WTC11 (cell line): ENCODE measurements around the gene NUP210. TPM values are rescaled to one million over a fixed set of nuclear protein-coding genes. Genes with fewer than 3 reads are reported as not detected.
A peak's percentile ranks its signal among the peaks of the same experiment; 100 is the strongest.

Experiments
- ATAC-seq: fragments of 200-7000 bp; cut with Tn5 transposase; 2 replicates; pipeline ENCODE4 v1.10.0; 2021; ENCODE audit warnings: mild to moderate bottlenecking, moderate library complexity
- CTCF ChIA-PET: fragments of 300-600 bp; sonication (Branson Sonifier 250); formaldehyde crosslinking; loops from one replicate; lab custom pipeline; 2021; ENCODE audit warnings: antibody characterized with exemption; lab: Charles Lee
- POLR2A ChIA-PET: fragments of 350-600 bp; sonication (Branson Sonifier 250); formaldehyde crosslinking; loops from one replicate; lab custom pipeline; 2021; ENCODE audit warnings: antibody characterized with exemption; lab: Charles Lee
- DNase-seq: peaks from one replicate; pipeline ENCODE4 v3.0.0; 2021; ENCODE audit warnings: low spot score
- H3K27ac Mint-ChIP-seq: 2 replicates; pipeline ENCODE4 v1.8.0; 2021; ENCODE audit warnings: mixed read lengths
- H3K27me3 Mint-ChIP-seq: 2 replicates; pipeline ENCODE4 v1.8.0; 2021; ENCODE audit warnings: low read depth, mild to moderate bottlenecking, moderate library complexity, mixed read lengths
- H3K36me3 Mint-ChIP-seq: 2 replicates; pipeline ENCODE4 v1.8.0; 2021; ENCODE audit warnings: mixed read lengths
- H3K4me1 Mint-ChIP-seq: 2 replicates; pipeline ENCODE4 v1.8.0; 2022; ENCODE audit warnings: mixed read lengths
- H3K4me3 Mint-ChIP-seq: 2 replicates; pipeline ENCODE4 v1.8.0; 2021; ENCODE audit warnings: mild to moderate bottlenecking, moderate library complexity, mixed read lengths
- H3K9me3 Mint-ChIP-seq: 2 replicates; pipeline ENCODE4 v1.8.0; 2021; ENCODE audit warnings: mixed read lengths
- FOXK1 ChIP-seq: sonication (generic); formaldehyde crosslinking; IDR thresholded peaks from 2 replicates; pipeline ENCODE4 v1.8.0; 2022; ENCODE audit warnings: mild to moderate bottlenecking, moderate library complexity, missing genetic modification reagents
- GRHL2 ChIP-seq: fragments of 250-450 bp; sonication (Bioruptor Pico); IDR thresholded peaks from 2 replicates; pipeline ENCODE4 v1.8.0; 2022; ENCODE audit warnings: mild to moderate bottlenecking, moderate library complexity; ENCODE audit not compliant: insufficient replicate concordance, severe bottlenecking
- JUN ChIP-seq: sonication (generic); formaldehyde crosslinking; IDR thresholded peaks from 2 replicates; pipeline ENCODE4 v1.8.0; 2023; ENCODE audit warnings: mild to moderate bottlenecking, missing genetic modification reagents
- KAT7 ChIP-seq: sonication (generic); formaldehyde crosslinking; IDR thresholded peaks from 2 replicates; pipeline ENCODE4 v1.8.1; 2023; ENCODE audit warnings: missing genetic modification reagents, mild to moderate bottlenecking, borderline replicate concordance
- MXD4 ChIP-seq: fragments of 250-450 bp; sonication (Bioruptor Pico); IDR thresholded peaks from 2 replicates; pipeline ENCODE4 v1.8.0; 2021; ENCODE audit warnings: mild to moderate bottlenecking, moderate library complexity, borderline replicate concordance
- PRRX2 ChIP-seq: fragments of 250-450 bp; sonication (Bioruptor Pico); IDR thresholded peaks from 2 replicates; pipeline ENCODE4 v1.8.0; 2021; ENCODE audit warnings: mild to moderate bottlenecking
- SMAD4 ChIP-seq: sonication (generic); formaldehyde crosslinking; IDR thresholded peaks from 2 replicates; pipeline ENCODE4 v1.8.0; 2022; ENCODE audit warnings: mild to moderate bottlenecking, missing genetic modification reagents
- TCF7 ChIP-seq: sonication (generic); formaldehyde crosslinking; IDR thresholded peaks from 2 replicates; pipeline ENCODE4 v1.8.0; 2022; ENCODE audit warnings: mild to moderate bottlenecking, low read depth, missing genetic modification reagents, moderate library complexity
- TEAD1 ChIP-seq: sonication (generic); formaldehyde crosslinking; IDR thresholded peaks from 2 replicates; pipeline ENCODE4 v1.8.0; 2022; ENCODE audit warnings: mild to moderate bottlenecking, missing genetic modification reagents
- TEAD4 ChIP-seq: sonication (generic); formaldehyde crosslinking; IDR thresholded peaks from 2 replicates; pipeline ENCODE4 v1.8.0; 2022; ENCODE audit warnings: mild to moderate bottlenecking, missing genetic modification reagents
- ZBTB43 ChIP-seq: sonication (generic); formaldehyde crosslinking; IDR thresholded peaks from 2 replicates; pipeline ENCODE4 v1.8.1; 2023; ENCODE audit warnings: mild to moderate bottlenecking, missing genetic modification reagents
- ZMAT4 ChIP-seq: fragments of 250-450 bp; sonication (Bioruptor Pico); IDR thresholded peaks from 2 replicates; pipeline ENCODE4 v1.9.0; 2021; ENCODE audit warnings: mild to moderate bottlenecking
- ZNF219 ChIP-seq: sonication (generic); formaldehyde crosslinking; IDR thresholded peaks from 2 replicates; pipeline ENCODE4 v1.8.0; 2023; ENCODE audit warnings: missing genetic modification reagents, mild to moderate bottlenecking, borderline replicate concordance
- ZNF317 ChIP-seq: sonication (generic); formaldehyde crosslinking; IDR thresholded peaks from 2 replicates; pipeline ENCODE4 v1.8.1; 2023; ENCODE audit warnings: low read depth, mild to moderate bottlenecking, moderate library complexity, missing genetic modification reagents, borderline replicate concordance
- total RNA-seq: library from RNA; stranded (reverse); gene quantifications from 3 replicates; pipeline ENCODE4 v1.2.3, GENCODE V29; 2021
- TF ChIP-seq, protein P1 (sequence below): fragments of 250-450 bp; sonication (Bioruptor Pico); IDR thresholded peaks from 2 replicates; pipeline ENCODE4 v1.9.0; 2021; ENCODE audit warnings: mild to moderate bottlenecking
- TF ChIP-seq, protein P2 (sequence below): sonication (generic); formaldehyde crosslinking; IDR thresholded peaks from 2 replicates; pipeline ENCODE4 v1.8.0; 2022; ENCODE audit warnings: mild to moderate bottlenecking, missing genetic modification reagents
- TF ChIP-seq, protein P3 (sequence below): sonication (generic); formaldehyde crosslinking; IDR thresholded peaks from 2 replicates; pipeline ENCODE4 v1.8.0; 2022; ENCODE audit warnings: mild to moderate bottlenecking, missing genetic modification reagents
- TF ChIP-seq, protein P4 (sequence below): sonication (generic); formaldehyde crosslinking; IDR thresholded peaks from 2 replicates; pipeline ENCODE4 v1.8.1; 2023; ENCODE audit warnings: mild to moderate bottlenecking, missing genetic modification reagents

The NUP210 gene
- total RNA-seq, 1 experiment from 2014 or later: 59.2 TPM

- H3K27ac Mint-ChIP-seq: peak overlapping the region; percentile 72
- H3K36me3 Mint-ChIP-seq: peaks cover 59% of the 10 kb centered on the region
- H3K4me1 Mint-ChIP-seq: no peaks in the 10 kb centered on the region
- H3K4me3 Mint-ChIP-seq: no peak overlapping the region
- TF ChIP-seq GRHL2: no peak
- TF ChIP-seq MXD4 (CRISPR knock-in tag): no peak
- TF ChIP-seq TEAD4 (CRISPR knock-in tag): no peak
- no peak for TF ChIP-seq FOXK1 (CRISPR knock-in tag)
- TF ChIP-seq, protein P1, sequence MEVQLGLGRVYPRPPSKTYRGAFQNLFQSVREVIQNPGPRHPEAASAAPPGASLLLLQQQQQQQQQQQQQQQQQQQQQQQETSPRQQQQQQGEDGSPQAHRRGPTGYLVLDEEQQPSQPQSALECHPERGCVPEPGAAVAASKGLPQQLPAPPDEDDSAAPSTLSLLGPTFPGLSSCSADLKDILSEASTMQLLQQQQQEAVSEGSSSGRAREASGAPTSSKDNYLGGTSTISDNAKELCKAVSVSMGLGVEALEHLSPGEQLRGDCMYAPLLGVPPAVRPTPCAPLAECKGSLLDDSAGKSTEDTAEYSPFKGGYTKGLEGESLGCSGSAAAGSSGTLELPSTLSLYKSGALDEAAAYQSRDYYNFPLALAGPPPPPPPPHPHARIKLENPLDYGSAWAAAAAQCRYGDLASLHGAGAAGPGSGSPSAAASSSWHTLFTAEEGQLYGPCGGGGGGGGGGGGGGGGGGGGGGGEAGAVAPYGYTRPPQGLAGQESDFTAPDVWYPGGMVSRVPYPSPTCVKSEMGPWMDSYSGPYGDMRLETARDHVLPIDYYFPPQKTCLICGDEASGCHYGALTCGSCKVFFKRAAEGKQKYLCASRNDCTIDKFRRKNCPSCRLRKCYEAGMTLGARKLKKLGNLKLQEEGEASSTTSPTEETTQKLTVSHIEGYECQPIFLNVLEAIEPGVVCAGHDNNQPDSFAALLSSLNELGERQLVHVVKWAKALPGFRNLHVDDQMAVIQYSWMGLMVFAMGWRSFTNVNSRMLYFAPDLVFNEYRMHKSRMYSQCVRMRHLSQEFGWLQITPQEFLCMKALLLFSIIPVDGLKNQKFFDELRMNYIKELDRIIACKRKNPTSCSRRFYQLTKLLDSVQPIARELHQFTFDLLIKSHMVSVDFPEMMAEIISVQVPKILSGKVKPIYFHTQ (CRISPR knock-in tag): no peak
- TF ChIP-seq, protein P2, sequence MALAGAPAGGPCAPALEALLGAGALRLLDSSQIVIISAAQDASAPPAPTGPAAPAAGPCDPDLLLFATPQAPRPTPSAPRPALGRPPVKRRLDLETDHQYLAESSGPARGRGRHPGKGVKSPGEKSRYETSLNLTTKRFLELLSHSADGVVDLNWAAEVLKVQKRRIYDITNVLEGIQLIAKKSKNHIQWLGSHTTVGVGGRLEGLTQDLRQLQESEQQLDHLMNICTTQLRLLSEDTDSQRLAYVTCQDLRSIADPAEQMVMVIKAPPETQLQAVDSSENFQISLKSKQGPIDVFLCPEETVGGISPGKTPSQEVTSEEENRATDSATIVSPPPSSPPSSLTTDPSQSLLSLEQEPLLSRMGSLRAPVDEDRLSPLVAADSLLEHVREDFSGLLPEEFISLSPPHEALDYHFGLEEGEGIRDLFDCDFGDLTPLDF (CRISPR knock-in tag): no peak
- TF ChIP-seq, protein P3, sequence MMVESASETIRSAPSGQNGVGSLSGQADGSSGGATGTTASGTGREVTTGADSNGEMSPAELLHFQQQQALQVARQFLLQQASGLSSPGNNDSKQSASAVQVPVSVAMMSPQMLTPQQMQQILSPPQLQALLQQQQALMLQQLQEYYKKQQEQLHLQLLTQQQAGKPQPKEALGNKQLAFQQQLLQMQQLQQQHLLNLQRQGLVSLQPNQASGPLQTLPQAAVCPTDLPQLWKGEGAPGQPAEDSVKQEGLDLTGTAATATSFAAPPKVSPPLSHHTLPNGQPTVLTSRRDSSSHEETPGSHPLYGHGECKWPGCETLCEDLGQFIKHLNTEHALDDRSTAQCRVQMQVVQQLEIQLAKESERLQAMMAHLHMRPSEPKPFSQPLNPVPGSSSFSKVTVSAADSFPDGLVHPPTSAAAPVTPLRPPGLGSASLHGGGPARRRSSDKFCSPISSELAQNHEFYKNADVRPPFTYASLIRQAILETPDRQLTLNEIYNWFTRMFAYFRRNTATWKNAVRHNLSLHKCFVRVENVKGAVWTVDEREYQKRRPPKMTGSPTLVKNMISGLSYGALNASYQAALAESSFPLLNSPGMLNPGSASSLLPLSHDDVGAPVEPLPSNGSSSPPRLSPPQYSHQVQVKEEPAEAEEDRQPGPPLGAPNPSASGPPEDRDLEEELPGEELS (CRISPR knock-in tag): no peak
- no peak for TF ChIP-seq ZBTB43 (CRISPR knock-in tag)
- ChIA-PET CTCF (interaction anchor here (1.1 to 3.2 kb wide), 3 partner anchors 13 to 133 kb away, joined by 3 to 10 read pairs (median 3); no protein-coding TSS in a partner anchor), POLR2A (interaction anchor here (0.5 kb wide), 1 partner anchor 13 kb away, joined by 3 read pairs; no protein-coding TSS in a partner anchor)
- no peaks in the 10 kb centered on the region for H3K27me3 Mint-ChIP-seq
- no peak for DNase-seq
- no peak for ATAC-seq
- no peaks in the 10 kb centered on the region for H3K9me3 Mint-ChIP-seq
Observed at GRCh38 chr3:13325892-13326443, 94.2 kb downstream of the NUP210 start.

DNA sequence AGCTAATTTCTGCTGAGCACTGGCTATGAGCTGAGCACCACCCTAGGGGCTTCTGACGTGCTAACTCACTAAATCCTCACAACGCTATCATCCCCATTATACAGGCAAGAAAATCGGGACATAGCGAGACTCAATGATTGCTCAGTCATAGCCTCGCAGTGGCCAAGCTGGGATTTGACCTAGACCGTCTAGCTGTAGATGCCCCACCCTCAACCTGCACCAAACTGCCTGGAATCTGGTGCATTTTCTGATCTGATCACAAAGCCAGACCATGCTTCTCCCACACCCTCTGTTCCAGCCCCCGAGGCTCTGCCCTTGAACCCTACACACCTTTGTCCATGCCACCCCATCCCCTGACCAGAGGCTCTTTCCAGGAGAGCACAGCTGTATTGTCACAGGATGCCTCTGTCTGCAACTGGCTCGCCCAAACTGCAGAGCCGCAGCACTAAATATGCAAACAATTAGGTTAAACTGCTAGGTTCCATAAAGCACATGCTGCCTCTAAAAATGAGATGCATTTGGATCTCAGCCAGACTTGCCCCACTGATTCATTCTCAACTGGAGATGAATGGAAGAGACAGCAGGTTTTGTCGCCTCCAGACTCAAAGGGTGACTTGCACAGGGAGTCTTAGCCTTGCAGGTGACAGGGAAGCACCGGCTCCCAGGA lies 95.2 kb downstream of the NUP210 start:
- CTCF ChIA-PET: interaction anchor here (1.0 to 3.2 kb wide), 3 partner anchors 42 to 132 kb away, joined by 3 to 10 read pairs (median 3); no protein-coding TSS in a partner anchor
- H3K27ac Mint-ChIP-seq: peak overlapping the region; percentile 53; the same call in 1 of the 2 replicates
- no peak overlapping the region for H3K4me3 Mint-ChIP-seq
- H3K36me3 Mint-ChIP-seq: peaks cover 57% of the 10 kb centered on the region
- DNase-seq (no peak), ATAC-seq (no peak)
- POLR2A ChIA-PET: no interaction called here
- no peaks in the 10 kb centered on the region for H3K4me1 Mint-ChIP-seq
- H3K27me3 Mint-ChIP-seq: no peaks in the 10 kb centered on the region
- H3K9me3 Mint-ChIP-seq: no peaks in the 10 kb centered on the region
- TF ChIP-seq ZBTB43 (CRISPR knock-in tag): no peak
- no peak for TF ChIP-seq KAT7 (CRISPR knock-in tag)
- TF ChIP-seq FOXK1 (CRISPR knock-in tag): no peak
- no peak for TF ChIP-seq JUN (CRISPR knock-in tag)
- TF ChIP-seq SMAD4 (CRISPR knock-in tag): no peak
- TF ChIP-seq, protein P4, sequence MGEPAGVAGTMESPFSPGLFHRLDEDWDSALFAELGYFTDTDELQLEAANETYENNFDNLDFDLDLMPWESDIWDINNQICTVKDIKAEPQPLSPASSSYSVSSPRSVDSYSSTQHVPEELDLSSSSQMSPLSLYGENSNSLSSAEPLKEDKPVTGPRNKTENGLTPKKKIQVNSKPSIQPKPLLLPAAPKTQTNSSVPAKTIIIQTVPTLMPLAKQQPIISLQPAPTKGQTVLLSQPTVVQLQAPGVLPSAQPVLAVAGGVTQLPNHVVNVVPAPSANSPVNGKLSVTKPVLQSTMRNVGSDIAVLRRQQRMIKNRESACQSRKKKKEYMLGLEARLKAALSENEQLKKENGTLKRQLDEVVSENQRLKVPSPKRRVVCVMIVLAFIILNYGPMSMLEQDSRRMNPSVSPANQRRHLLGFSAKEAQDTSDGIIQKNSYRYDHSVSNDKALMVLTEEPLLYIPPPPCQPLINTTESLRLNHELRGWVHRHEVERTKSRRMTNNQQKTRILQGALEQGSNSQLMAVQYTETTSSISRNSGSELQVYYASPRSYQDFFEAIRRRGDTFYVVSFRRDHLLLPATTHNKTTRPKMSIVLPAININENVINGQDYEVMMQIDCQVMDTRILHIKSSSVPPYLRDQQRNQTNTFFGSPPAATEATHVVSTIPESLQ (CRISPR knock-in tag): no peak
- TF ChIP-seq ZMAT4: no peak
- TF ChIP-seq TEAD1 (CRISPR knock-in tag): no peak
- TF ChIP-seq ZNF317: no peak
- TF ChIP-seq, protein P1 (CRISPR knock-in tag): no peak
- no peak for TF ChIP-seq PRRX2
- TF ChIP-seq ZNF219 (CRISPR knock-in tag): no peak
- no peak for TF ChIP-seq TCF7 (CRISPR knock-in tag)
